Neural cell (in vitro differentiated cells): ENCODE results near the gene P2RY1. TPM values are rescaled to one million over a fixed set of nuclear protein-coding genes. Genes with fewer than 3 reads are reported as not detected.

Source experiments
- H2AFZ ChIP-seq: fragments of 200-600, 300-800 bp; sonication (generic), shearing (Covaris generic); 2 replicates; pipeline ENCODE4 v1.6.0; 2014; ENCODE audit warnings: low read depth, mild to moderate bottlenecking, antibody characterized with exemption, low read length, moderate library complexity
- H3F3A ChIP-seq: fragments of 200-600 bp; shearing (Covaris generic); 2 replicates; pipeline ENCODE4 v1.6.1; 2016; ENCODE audit warnings: mild to moderate bottlenecking, moderate library complexity, mixed read lengths, antibody characterized with exemption, low read length; ENCODE audit not compliant: insufficient read depth, poor library complexity, severe bottlenecking
- H3K27ac ChIP-seq: fragments of 200-600, 300-800 bp; sonication (generic), shearing (Covaris generic); 2 replicates; pipeline ENCODE4 v1.5.1; 2014; ENCODE audit warnings: mild to moderate bottlenecking, low read length, moderate library complexity
- H3K27me3 ChIP-seq: fragments of 300-800, 200-600 bp; sonication (generic), shearing (Covaris generic); 2 replicates; pipeline ENCODE4 v1.6.0; 2014; ENCODE audit warnings: mild to moderate bottlenecking, low read depth, low read length, moderate library complexity; ENCODE audit not compliant: insufficient read depth
- H3K36me3 ChIP-seq: fragments of 300-800, 200-600 bp; sonication (generic), shearing (Covaris generic); 2 replicates; pipeline ENCODE4 v1.5.1; 2014; ENCODE audit warnings: mild to moderate bottlenecking, antibody characterized with exemption, low read length, moderate library complexity; ENCODE audit not compliant: insufficient read depth
- H3K4me2 ChIP-seq: fragments of 300-800, 200-600 bp; sonication (generic), shearing (Covaris generic); 2 replicates; pipeline ENCODE4 v1.6.0; 2014; ENCODE audit warnings: mild to moderate bottlenecking, low read length
- H3K4me3 ChIP-seq: fragments of 300-800, 200-600 bp; sonication (generic), shearing (Covaris generic); 2 replicates; pipeline ENCODE4 v1.5.1; 2014; ENCODE audit warnings: mild to moderate bottlenecking, low read length, moderate library complexity
- H3K79me2 ChIP-seq: fragments of 200-600 bp; shearing (Covaris generic); replicated peaks from 2 replicates; pipeline ENCODE4 v1.6.0; 2014; ENCODE audit warnings: mild to moderate bottlenecking, low read length, moderate library complexity; ENCODE audit not compliant: insufficient read depth
- H3K9ac ChIP-seq: fragments of 300-800, 200-600 bp; sonication (generic), shearing (Covaris generic); 2 replicates; pipeline ENCODE4 v1.6.1; 2016; ENCODE audit warnings: mild to moderate bottlenecking, low read length, mixed read lengths
- H3K9me2 ChIP-seq: fragments of 200-600 bp; shearing (Covaris generic); 2 replicates; pipeline ENCODE4 v1.6.1; 2016; ENCODE audit warnings: mild to moderate bottlenecking, low read length, mixed read lengths; ENCODE audit not compliant: insufficient read depth
- H3K9me3 ChIP-seq: fragments of 200-600, 300-800 bp; sonication (generic), shearing (Covaris generic); 2 replicates; pipeline ENCODE4 v1.6.1; 2016; ENCODE audit warnings: mild to moderate bottlenecking, mixed run types, low read length, moderate library complexity, mixed read lengths
- H4K20me1 ChIP-seq: fragments of 200-600 bp; shearing (Covaris generic); 2 replicates; pipeline ENCODE4 v1.6.1; 2016; ENCODE audit warnings: mild to moderate bottlenecking, mixed run types; ENCODE audit not compliant: insufficient read depth
- EP300 ChIP-seq: fragments of 450-650 bp; conservative IDR thresholded peaks from 2 replicates; pipeline ENCODE4 v1.6.1; 2014; ENCODE audit warnings: antibody characterized with exemption, mild to moderate bottlenecking, moderate library complexity; ENCODE audit not compliant: poor library complexity, severe bottlenecking
- EZH2 ChIP-seq: fragments of 200-600, 300-800 bp; shearing (Covaris generic), sonication (generic); IDR thresholded peaks from 2 replicates; pipeline ENCODE4 v1.6.1; 2014; ENCODE audit warnings: antibody characterized with exemption, low read length, borderline replicate concordance, mild to moderate bottlenecking; ENCODE audit not compliant: insufficient read depth, poor library complexity, severe bottlenecking
- MXI1 ChIP-seq: fragments of 450-650 bp; conservative IDR thresholded peaks from 2 replicates; pipeline ENCODE4 v1.6.1; 2014; ENCODE audit warnings: antibody characterized with exemption, mild to moderate bottlenecking; ENCODE audit not compliant: poor library complexity, severe bottlenecking
- POLR2AphosphoS5 ChIP-seq: IDR thresholded peaks from 2 replicates; pipeline ENCODE4 v1.6.1; 2012
- RAD21 ChIP-seq: fragments of 450-650 bp; conservative IDR thresholded peaks from 2 replicates; pipeline ENCODE4 v1.6.1; 2014; ENCODE audit warnings: antibody characterized with exemption, mild to moderate bottlenecking, moderate library complexity
- REST ChIP-seq: IDR thresholded peaks from 2 replicates; pipeline ENCODE4 v1.6.1; 2012; ENCODE audit warnings: borderline replicate concordance
- SMC3 ChIP-seq: fragments of 450-650 bp; conservative IDR thresholded peaks from 2 replicates; pipeline ENCODE4 v1.6.1; 2014; ENCODE audit warnings: antibody characterized with exemption, mild to moderate bottlenecking, moderate library complexity; ENCODE audit not compliant: poor library complexity
- TAF1 ChIP-seq: IDR thresholded peaks from 2 replicates; pipeline ENCODE4 v1.6.1; 2012; ENCODE audit warnings: low read depth
- polyA plus RNA-seq: library from polyadenylated mRNA; depleted of rRNA; stranded (reverse); fragments of >200 nt; gene quantifications from 2 replicates; pipeline ENCODE4 v1.2.3, GENCODE V29; 2014
- TF ChIP-seq, protein P1 (sequence below): fragments of 450-650 bp; IDR thresholded peaks from 2 replicates; pipeline ENCODE4 v1.5.1; 2014; ENCODE audit warnings: antibody characterized with exemption, mild to moderate bottlenecking, moderate library complexity; ENCODE audit not compliant: poor library complexity, severe bottlenecking

Gene P2RY1
- polyA plus RNA-seq, 1 donor from 2014 or later = 3.0 TPM

GRCh38 chr3:152841131-152841530 is 6.2 kb downstream of the P2RY1 start:
- Histone ChIP-seq H3K9ac (no peak overlapping the region), H3F3A (no peaks in the 10 kb centered on the region), H3K79me2 (no peaks in the 10 kb centered on the region), H3K4me3 (no peak overlapping the region), H3K27me3 (peaks cover 6% of the 10 kb centered on the region), H3K27ac (no peak overlapping the region), H3K36me3 (no peaks in the 10 kb centered on the region), H3K9me3 (no peaks in the 10 kb centered on the region), H4K20me1 (no peaks in the 10 kb centered on the region), H3K9me2 (no peaks in the 10 kb centered on the region), H3K4me2 (no peak overlapping the region), H2AFZ (no peak overlapping the region)
- TF ChIP-seq EP300 (no peak), TAF1 (no peak), REST (no peak), SMC3 (no peak), POLR2AphosphoS5 (no peak)
- TF ChIP-seq, protein P1, sequence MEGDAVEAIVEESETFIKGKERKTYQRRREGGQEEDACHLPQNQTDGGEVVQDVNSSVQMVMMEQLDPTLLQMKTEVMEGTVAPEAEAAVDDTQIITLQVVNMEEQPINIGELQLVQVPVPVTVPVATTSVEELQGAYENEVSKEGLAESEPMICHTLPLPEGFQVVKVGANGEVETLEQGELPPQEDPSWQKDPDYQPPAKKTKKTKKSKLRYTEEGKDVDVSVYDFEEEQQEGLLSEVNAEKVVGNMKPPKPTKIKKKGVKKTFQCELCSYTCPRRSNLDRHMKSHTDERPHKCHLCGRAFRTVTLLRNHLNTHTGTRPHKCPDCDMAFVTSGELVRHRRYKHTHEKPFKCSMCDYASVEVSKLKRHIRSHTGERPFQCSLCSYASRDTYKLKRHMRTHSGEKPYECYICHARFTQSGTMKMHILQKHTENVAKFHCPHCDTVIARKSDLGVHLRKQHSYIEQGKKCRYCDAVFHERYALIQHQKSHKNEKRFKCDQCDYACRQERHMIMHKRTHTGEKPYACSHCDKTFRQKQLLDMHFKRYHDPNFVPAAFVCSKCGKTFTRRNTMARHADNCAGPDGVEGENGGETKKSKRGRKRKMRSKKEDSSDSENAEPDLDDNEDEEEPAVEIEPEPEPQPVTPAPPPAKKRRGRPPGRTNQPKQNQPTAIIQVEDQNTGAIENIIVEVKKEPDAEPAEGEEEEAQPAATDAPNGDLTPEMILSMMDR = no peak

DNA sequence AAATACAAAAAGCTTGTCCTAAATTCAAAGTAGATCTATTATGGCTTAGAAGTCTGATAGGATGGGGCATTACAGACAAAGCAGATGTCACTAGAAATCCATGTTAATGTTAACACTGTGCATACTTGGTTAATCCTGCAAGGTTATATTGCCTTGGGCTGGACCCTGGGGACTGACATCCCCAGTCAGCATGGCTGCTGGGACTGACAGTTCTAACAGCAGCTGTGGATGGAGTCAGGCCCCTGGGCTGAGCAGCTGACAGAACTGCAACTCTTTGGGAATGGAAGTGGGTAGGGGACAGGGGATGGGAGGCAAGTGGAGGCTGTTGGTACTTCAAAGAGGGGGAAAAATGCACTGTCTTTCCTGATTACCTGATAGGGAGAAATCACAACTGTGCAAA is 7.5 kb downstream of the P2RY1 start:
- no peak overlapping the region for H3K4me3 ChIP-seq
- H3K9me3 ChIP-seq = no peaks in the 10 kb centered on the region
- no peaks in the 10 kb centered on the region for H3K79me2 ChIP-seq
- no peaks in the 10 kb centered on the region for H4K20me1 ChIP-seq
- H3F3A ChIP-seq = no peaks in the 10 kb centered on the region
- no peak for TF ChIP-seq EZH2
- no peaks in the 10 kb centered on the region for H3K36me3 ChIP-seq
- H3K9ac ChIP-seq = no peak overlapping the region
- no peak overlapping the region for H3K4me2 ChIP-seq
- no peak overlapping the region for H2AFZ ChIP-seq
- no peaks in the 10 kb centered on the region for H3K9me2 ChIP-seq
- no peaks in the 10 kb centered on the region for H3K27me3 ChIP-seq
- H3K27ac ChIP-seq = no peak overlapping the region

- H3K36me3 ChIP-seq = no peaks in the 10 kb centered on the region
- no peaks in the 10 kb centered on the region for H3K79me2 ChIP-seq
- H3K4me2 ChIP-seq = no peak overlapping the region
- no peak overlapping the region for H3K4me3 ChIP-seq
- no peak overlapping the region for H3K27ac ChIP-seq
- no peaks in the 10 kb centered on the region for H3F3A ChIP-seq
- no peaks in the 10 kb centered on the region for H3K27me3 ChIP-seq
- H3K9me2 ChIP-seq = no peaks in the 10 kb centered on the region
- H4K20me1 ChIP-seq = no peaks in the 10 kb centered on the region
- no peak overlapping the region for H3K9ac ChIP-seq
- no peak overlapping the region for H2AFZ ChIP-seq
- no peaks in the 10 kb centered on the region for H3K9me3 ChIP-seq
- TF ChIP-seq EZH2 (no peak), SMC3 (no peak), MXI1 (no peak), REST (no peak), EP300 (no peak), RAD21 (no peak), POLR2AphosphoS5 (no peak)
- TF ChIP-seq, protein P1 = no peak
Measured at GRCh38 chr3:152843955-152844354, 9.0 kb downstream of the P2RY1 start.
